ENCODE measurements around the gene TRMT5. TPM values are rescaled to one million over a fixed set of nuclear protein-coding genes. Genes with fewer than 3 reads are reported as not detected.

TRMT5 gene
- total RNA-seq, 4 donors from 2014 or later, result 5.7 to 13.0 (median 7.8) TPM

- TF ChIP-seq, protein P1, sequence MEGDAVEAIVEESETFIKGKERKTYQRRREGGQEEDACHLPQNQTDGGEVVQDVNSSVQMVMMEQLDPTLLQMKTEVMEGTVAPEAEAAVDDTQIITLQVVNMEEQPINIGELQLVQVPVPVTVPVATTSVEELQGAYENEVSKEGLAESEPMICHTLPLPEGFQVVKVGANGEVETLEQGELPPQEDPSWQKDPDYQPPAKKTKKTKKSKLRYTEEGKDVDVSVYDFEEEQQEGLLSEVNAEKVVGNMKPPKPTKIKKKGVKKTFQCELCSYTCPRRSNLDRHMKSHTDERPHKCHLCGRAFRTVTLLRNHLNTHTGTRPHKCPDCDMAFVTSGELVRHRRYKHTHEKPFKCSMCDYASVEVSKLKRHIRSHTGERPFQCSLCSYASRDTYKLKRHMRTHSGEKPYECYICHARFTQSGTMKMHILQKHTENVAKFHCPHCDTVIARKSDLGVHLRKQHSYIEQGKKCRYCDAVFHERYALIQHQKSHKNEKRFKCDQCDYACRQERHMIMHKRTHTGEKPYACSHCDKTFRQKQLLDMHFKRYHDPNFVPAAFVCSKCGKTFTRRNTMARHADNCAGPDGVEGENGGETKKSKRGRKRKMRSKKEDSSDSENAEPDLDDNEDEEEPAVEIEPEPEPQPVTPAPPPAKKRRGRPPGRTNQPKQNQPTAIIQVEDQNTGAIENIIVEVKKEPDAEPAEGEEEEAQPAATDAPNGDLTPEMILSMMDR (IDR thresholded peaks at IDR 0.05), result no peak
- TF ChIP-seq POLR2A (IDR thresholded peaks at IDR 0.05), result no peak
- H3K4me1 ChIP-seq, result no peaks in the 10 kb centered on the region
- DNase-seq, result no peak
- intact Hi-C loops (cut with DNase I), result no loop called here
- no peak overlapping the region for H3K4me3 ChIP-seq
- H3K36me3 ChIP-seq, result no peaks in the 10 kb centered on the region
- no peaks in the 10 kb centered on the region for H3K27me3 ChIP-seq
- no peak overlapping the region for H3K27ac ChIP-seq
- 95 to 100% methylated on average over 3 of the region's 3 CpGs for WGBS, 2 donors
- H3K9me3 ChIP-seq, result no peaks in the 10 kb centered on the region
These were observed 54.9 kb downstream of the TRMT5 start for GRCh38 chr14:60926002-60926401.

- Histone ChIP-seq H3K4me1 (no peaks in the 10 kb centered on the region), H3K27me3 (no peaks in the 10 kb centered on the region), H3K27ac (no peak overlapping the region), H3K9me3 (no peaks in the 10 kb centered on the region), H3K4me3 (no peak overlapping the region), H3K36me3 (no peaks in the 10 kb centered on the region)
- DNase-seq, result no peak
- TF ChIP-seq POLR2A (IDR thresholded peaks at IDR 0.05), result no peak
- TF ChIP-seq, protein P1 (IDR thresholded peaks at IDR 0.05), result no peak
- intact Hi-C loops (cut with DNase I), result no loop called here
- 85 to 91% methylated on average over 1 of the region's 1 CpG for WGBS, 2 donors
These were observed 55.6 kb downstream of the TRMT5 start for GRCh38 chr14:60925286-60925685.

DNA sequence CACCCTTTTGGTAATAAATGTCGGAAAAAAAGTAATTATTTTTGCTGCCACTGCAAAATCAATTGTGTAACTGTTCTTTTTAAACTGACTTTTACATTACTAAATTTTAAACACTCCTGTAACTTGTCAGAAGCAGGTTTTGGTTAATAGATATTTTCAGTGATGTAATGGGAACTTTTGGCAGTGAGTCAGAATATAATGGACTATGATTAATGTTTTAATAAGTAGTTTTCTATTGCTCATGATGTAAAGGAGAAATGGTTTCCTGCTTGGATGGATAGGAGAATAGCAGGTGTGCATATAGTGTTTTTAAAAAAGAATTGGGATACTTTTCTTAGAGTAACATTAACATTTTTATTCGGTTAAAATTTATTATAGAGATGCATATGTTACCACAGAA is 58.8 kb downstream of the TRMT5 start:
- H3K4me1 ChIP-seq, result no peaks in the 10 kb centered on the region
- no peaks in the 10 kb centered on the region for H3K36me3 ChIP-seq
- no peak overlapping the region for H3K4me3 ChIP-seq
- intact Hi-C loops (cut with DNase I), result no loop called here
- no peaks in the 10 kb centered on the region for H3K27me3 ChIP-seq
- no peaks in the 10 kb centered on the region for H3K9me3 ChIP-seq
- TF ChIP-seq, protein P1 (IDR thresholded peaks at IDR 0.05), result no peak
- TF ChIP-seq POLR2A (IDR thresholded peaks at IDR 0.05), result no peak
- H3K27ac ChIP-seq, result no peak overlapping the region
- DNase-seq, result no peak
- 86 to 95% methylated on average over 2 of the region's 2 CpGs for WGBS, 2 donors

Small RNA genes within 50 kb of the gene (small RNA-seq; reads per million reads assigned to genes)
- 0 reads per million in 4 donors for gene RNU6-398P

Other genes starting within 250 kb of the TRMT5 start
- gene MNAT1, start 246.3 kb downstream of the TRMT5 start, total RNA-seq, result 10 to 100 TPM; 16.7 to 39.1 (median 24.4) TPM
- 10 to 100 TPM in 1 of 4 donors, 1 to 10 TPM in 3; 2.5 to 14.1 (median 8.1) TPM for gene SLC38A6, start 166 bp upstream of the TRMT5 start, total RNA-seq

Measured in esophagus squamous epithelium (tissue), 5 donors.